Measurements from ENCODE around the gene HECTD4. TPM values are rescaled to one million over a fixed set of nuclear protein-coding genes. Genes with fewer than 3 reads are reported as not detected.
A peak's percentile ranks its signal among the peaks of the same experiment; 100 is the strongest.

The HECTD4 gene
- total RNA-seq, 1 donor from 2014 or later: 22.7 TPM

DNA sequence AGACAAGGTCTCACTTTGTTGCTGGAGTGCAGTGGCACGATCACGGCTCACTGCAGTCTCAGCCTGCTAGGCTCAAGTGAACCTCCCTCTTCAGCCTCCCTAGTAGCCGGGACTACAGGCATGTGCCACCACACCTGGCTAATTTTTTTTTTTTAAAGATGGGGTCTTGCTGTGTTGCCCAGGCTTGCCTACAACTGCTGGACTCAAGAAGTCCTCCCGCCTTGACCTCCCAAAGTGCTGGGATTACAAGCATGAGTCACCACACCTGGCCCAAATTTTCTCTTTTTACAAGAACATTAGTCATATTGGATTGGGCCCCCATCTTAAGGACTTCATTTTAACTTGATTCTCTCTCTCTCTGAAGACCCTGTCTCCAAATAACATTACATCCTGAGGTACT is 7.0 kb upstream of the HECTD4 start:
- Histone ChIP-seq H3K27me3 (ENCODE audit: control insufficient read depth, insufficient read depth, low read length) (no peaks in the 10 kb centered on the region), H3K4me3 (ENCODE audit: low read depth, low read length) (no peak overlapping the region), H3K36me3 (ENCODE audit: control insufficient read depth, insufficient read depth, low read length) (no peaks in the 10 kb centered on the region)
- TF ChIP-seq, protein P1, sequence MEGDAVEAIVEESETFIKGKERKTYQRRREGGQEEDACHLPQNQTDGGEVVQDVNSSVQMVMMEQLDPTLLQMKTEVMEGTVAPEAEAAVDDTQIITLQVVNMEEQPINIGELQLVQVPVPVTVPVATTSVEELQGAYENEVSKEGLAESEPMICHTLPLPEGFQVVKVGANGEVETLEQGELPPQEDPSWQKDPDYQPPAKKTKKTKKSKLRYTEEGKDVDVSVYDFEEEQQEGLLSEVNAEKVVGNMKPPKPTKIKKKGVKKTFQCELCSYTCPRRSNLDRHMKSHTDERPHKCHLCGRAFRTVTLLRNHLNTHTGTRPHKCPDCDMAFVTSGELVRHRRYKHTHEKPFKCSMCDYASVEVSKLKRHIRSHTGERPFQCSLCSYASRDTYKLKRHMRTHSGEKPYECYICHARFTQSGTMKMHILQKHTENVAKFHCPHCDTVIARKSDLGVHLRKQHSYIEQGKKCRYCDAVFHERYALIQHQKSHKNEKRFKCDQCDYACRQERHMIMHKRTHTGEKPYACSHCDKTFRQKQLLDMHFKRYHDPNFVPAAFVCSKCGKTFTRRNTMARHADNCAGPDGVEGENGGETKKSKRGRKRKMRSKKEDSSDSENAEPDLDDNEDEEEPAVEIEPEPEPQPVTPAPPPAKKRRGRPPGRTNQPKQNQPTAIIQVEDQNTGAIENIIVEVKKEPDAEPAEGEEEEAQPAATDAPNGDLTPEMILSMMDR (IDR thresholded peaks at IDR 0.05; ENCODE audit: insufficient read depth, low read length, poor library complexity, severe bottlenecking): no peak
- no peak for DNase-seq (ENCODE audit: low read depth)

DNA sequence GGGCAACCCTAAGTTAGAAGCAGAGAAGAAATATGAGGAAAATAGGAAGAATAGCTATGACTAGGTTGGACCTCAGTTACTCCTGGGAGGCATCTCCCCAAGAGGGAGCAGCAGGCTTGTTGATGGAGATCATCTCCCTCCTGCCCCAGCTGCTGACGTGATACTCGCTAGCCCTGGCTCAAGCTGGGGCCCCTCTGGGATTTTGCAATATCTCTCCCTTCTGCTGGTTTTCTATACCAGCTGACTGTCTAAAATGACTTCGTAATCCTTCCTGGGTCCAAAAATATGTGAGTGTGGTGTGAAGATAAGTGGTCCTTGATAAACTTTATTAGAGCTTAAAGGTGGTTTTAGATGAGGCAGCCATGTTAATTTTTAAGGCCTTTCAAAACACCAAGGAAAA is 4.5 kb upstream of the HECTD4 start:
- no peak overlapping the region for H3K4me3 ChIP-seq (ENCODE audit: low read depth, low read length)
- TF ChIP-seq, protein P1 (IDR thresholded peaks at IDR 0.05; ENCODE audit: insufficient read depth, low read length, poor library complexity, severe bottlenecking): no peak
- H3K27me3 ChIP-seq (ENCODE audit: control insufficient read depth, insufficient read depth, low read length): no peaks in the 10 kb centered on the region
- no peaks in the 10 kb centered on the region for H3K36me3 ChIP-seq (ENCODE audit: control insufficient read depth, insufficient read depth, low read length)
- no peak for DNase-seq (ENCODE audit: low read depth)

DNA sequence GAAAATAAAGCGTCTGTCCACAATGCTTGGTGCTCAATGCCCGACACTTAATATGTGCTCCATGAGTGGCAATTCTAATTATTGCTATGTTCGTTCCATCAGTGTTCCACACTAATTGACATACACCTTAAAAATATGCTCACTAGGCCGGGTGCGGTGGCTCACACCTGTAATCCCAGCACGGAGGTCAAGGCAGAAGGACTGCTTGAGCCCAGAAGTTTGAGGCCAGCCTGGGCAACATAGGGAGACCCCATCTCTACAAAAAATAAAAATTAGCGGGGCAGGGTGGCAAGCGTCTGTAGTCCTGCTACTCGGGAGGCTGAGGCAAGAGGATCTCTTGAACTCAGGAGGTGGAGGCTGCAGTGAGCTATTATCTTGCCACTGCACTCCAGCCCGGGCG is 635 bp upstream of the HECTD4 start:
- H3K4me3 ChIP-seq (ENCODE audit: low read depth, low read length): no peak overlapping the region
- TF ChIP-seq, protein P1 (IDR thresholded peaks at IDR 0.05; ENCODE audit: insufficient read depth, low read length, poor library complexity, severe bottlenecking): no peak
- H3K36me3 ChIP-seq (ENCODE audit: control insufficient read depth, insufficient read depth, low read length): no peaks in the 10 kb centered on the region
- H3K27me3 ChIP-seq (ENCODE audit: control insufficient read depth, insufficient read depth, low read length): no peaks in the 10 kb centered on the region
- no peak for DNase-seq (ENCODE audit: low read depth)

DNA sequence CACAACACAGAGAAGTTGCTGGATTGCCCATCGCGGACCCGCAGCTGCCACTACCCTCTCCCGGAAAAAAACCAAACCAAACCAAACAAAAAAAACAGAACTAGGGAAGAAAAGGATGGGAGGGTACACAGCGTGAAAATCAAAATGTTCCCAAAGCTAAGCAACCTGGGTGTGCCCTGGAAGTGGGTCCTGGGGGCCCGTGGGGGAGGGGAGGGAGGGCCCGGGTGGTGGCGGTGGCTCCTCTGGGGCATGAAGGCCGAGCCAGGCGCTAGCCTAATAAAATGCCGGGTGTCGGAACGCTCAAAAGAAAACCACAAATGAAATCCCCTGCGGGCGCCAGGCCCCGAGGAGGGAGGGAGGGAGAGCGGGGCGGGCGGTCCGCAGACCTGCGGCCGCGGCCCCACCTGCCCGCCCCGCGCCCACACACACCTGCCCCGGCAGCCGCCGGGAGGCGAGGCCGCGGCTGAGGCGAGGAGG is 787 bp downstream of the HECTD4 start:
- H3K27me3 ChIP-seq (ENCODE audit: control insufficient read depth, insufficient read depth, low read length): no peaks in the 10 kb centered on the region
- H3K4me3 ChIP-seq (ENCODE audit: low read depth, low read length): peak overlapping the region; percentile 76
- DNase-seq (ENCODE audit: low read depth): no peak
- no peaks in the 10 kb centered on the region for H3K36me3 ChIP-seq (ENCODE audit: control insufficient read depth, insufficient read depth, low read length)
- TF ChIP-seq, protein P1 (IDR thresholded peaks at IDR 0.05; ENCODE audit: insufficient read depth, low read length, poor library complexity, severe bottlenecking): no peak

DNA sequence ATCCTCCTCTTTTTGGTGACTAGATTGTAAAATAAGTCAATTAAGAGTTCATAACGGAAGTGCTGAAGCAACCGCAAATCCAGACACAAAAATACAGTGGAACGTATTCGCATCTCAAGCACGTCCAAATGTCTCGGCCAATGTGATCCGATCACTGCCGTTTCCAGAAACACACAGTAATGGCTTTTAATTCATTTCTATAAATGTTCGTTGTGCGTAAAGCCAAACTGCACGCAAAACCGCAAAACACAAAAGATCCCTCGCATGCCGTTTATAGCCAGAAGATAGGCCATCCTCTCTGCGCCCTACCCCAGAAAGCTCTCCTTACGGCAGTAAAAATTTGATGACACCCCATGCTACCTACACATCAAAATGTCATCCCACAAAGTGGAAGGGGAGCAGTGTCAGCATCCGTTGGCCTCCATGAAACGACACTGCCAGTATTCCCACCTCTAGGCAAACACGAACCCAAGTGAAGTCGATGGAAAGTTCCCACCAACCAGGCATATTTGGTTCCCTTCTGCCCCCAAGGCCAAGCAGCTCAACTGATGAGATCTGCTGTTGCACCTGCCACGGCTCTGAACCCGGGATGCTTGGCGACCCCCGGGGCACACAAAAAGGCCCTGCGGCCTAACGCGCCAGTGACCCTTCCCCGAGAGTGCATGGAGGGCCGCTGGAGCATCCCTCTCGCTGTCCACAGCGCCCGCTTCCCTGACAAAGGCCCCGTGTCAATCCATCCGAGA is 1.4 kb downstream of the HECTD4 start:
- no peak for DNase-seq (ENCODE audit: low read depth)

More for the DNA sequence above, 1.4 kb downstream of the HECTD4 start:
- no peaks in the 10 kb centered on the region for H3K27me3 ChIP-seq (ENCODE audit: control insufficient read depth, insufficient read depth, low read length)
- TF ChIP-seq, protein P1 (IDR thresholded peaks at IDR 0.05; ENCODE audit: insufficient read depth, low read length, poor library complexity, severe bottlenecking): no peak
- peak overlapping the region; percentile 76 for H3K4me3 ChIP-seq (ENCODE audit: low read depth, low read length)
- H3K36me3 ChIP-seq (ENCODE audit: control insufficient read depth, insufficient read depth, low read length): no peaks in the 10 kb centered on the region
